NCI-H526 treated with DMSO at 0.1 percent for 48 hours (cell line): ENCODE data around the gene MCC.

Experiments used
- DNase-seq: peaks from one replicate; lab custom pipeline; 2025; lab: John Stamatoyannopoulos, UW

Gene MCC

GRCh38 chr5:113319256-113320053 is 168.8 kb downstream of the MCC start:
- DNase-seq: no peak

- no peak for DNase-seq
Observed at GRCh38 chr5:113317636-113318035, 170.6 kb downstream of the MCC start.

- no peak for DNase-seq
Observed at GRCh38 chr5:113311301-113311700, 177.0 kb downstream of the MCC start.

GRCh38 chr5:113302120-113302519 is 186.1 kb downstream of the MCC start:
- DNase-seq: no peak

- no peak for DNase-seq
Observed at GRCh38 chr5:113299591-113299990, 188.7 kb downstream of the MCC start.

GRCh38 chr5:113296676-113297075 is 191.6 kb downstream of the MCC start:
- no peak for DNase-seq

GRCh38 chr5:113295111-113295539 is 193.1 kb downstream of the MCC start:
- no peak for DNase-seq

- peak; percentile 29 for DNase-seq
Observed at GRCh38 chr5:113294311-113295110, 193.7 kb downstream of the MCC start.

GRCh38 chr5:113293975-113294310 is 194.3 kb downstream of the MCC start:
- DNase-seq: peak; percentile 29

GRCh38 chr5:113293068-113293974 is 194.9 kb downstream of the MCC start:
- no peak for DNase-seq

GRCh38 chr5:113292462-113292861 is 195.8 kb downstream of the MCC start:
- no peak for DNase-seq

GRCh38 chr5:113283558-113283957 is 204.7 kb downstream of the MCC start:
- DNase-seq: no peak

- DNase-seq: no peak
Observed at GRCh38 chr5:113282472-113282871, 205.8 kb downstream of the MCC start.

- DNase-seq: no peak
Observed at GRCh38 chr5:113281194-113281593, 207.1 kb downstream of the MCC start.

GRCh38 chr5:113280541-113280940 is 207.7 kb downstream of the MCC start:
- no peak for DNase-seq

- DNase-seq: no peak
Observed at GRCh38 chr5:113278976-113279375, 209.3 kb downstream of the MCC start.

- no peak for DNase-seq
Observed at GRCh38 chr5:113276493-113276892, 211.8 kb downstream of the MCC start.

- DNase-seq: no peak
Observed at GRCh38 chr5:113276001-113276400, 212.3 kb downstream of the MCC start.

- no peak for DNase-seq
Observed at GRCh38 chr5:113274836-113275414, 213.3 kb downstream of the MCC start.

- DNase-seq: no peak
Observed at GRCh38 chr5:113273948-113274347, 214.3 kb downstream of the MCC start.

GRCh38 chr5:113271745-113272454 is 216.4 kb downstream of the MCC start:
- no peak for DNase-seq
